Thymus (tissue), 11 donors: Measurements from ENCODE around the gene PSMC5. TPM values are rescaled to one million over a fixed set of nuclear protein-coding genes. Genes with fewer than 3 reads are reported as not detected.
"Not testable (repeated sequence)": the region's sequence is repeated elsewhere in the genome, so short reads cannot be mapped to it uniquely, and the experiment has no call there.

ENCODE experiments used
- DNase-seq, 9 donors: peaks; one replicate each; pipeline ENCODE4 v3.0.0-alpha.2; 2013; ENCODE audit warnings: low spot score in 9 of 9, low read depth in 6 of 9, missing footprints in 1 of 9
- H3K27ac ChIP-seq, 2 donors: one replicate each; pipeline ENCODE4 v1.5.1; 2013; ENCODE audit warnings: control low read depth in 1 of 2, low read depth in 1 of 2, low read length in 1 of 2, mild to moderate bottlenecking in 1 of 2, moderate library complexity in 1 of 2
- H3K27me3 ChIP-seq, 2 donors: one replicate each; pipeline ENCODE4 v1.5.1; 2013; ENCODE audit warnings: low read length in 1 of 2; ENCODE audit not compliant: control insufficient read depth in 2 of 2, insufficient read depth in 1 of 2
- H3K36me3 ChIP-seq, 2 donors: one replicate each; pipeline ENCODE4 v1.5.1; 2013; ENCODE audit warnings: low read length in 1 of 2, mild to moderate bottlenecking in 1 of 2, moderate library complexity in 1 of 2; ENCODE audit not compliant: control insufficient read depth in 2 of 2, insufficient read depth in 2 of 2
- H3K4me1 ChIP-seq, 2 donors: one replicate each; pipeline ENCODE4 v1.5.1; 2013; ENCODE audit warnings: low read length in 2 of 2; ENCODE audit not compliant: control insufficient read depth in 2 of 2, insufficient read depth in 2 of 2
- H3K4me3 ChIP-seq, 2 donors: one replicate each; pipeline ENCODE4 v1.5.1; 2013; ENCODE audit warnings: low read length in 2 of 2, control low read depth in 1 of 2, mild to moderate bottlenecking in 1 of 2
- H3K9me3 ChIP-seq, 2 donors: one replicate each; pipeline ENCODE4 v1.5.1; 2013; ENCODE audit warnings: low read length in 1 of 2, mild to moderate bottlenecking in 1 of 2; ENCODE audit not compliant: control insufficient read depth in 2 of 2, insufficient read depth in 1 of 2
- WGBS: extraction: QIAGEN DNeasy Blood & Tissue Kit; methylation state at CpG from one replicate; pipeline ENCODE4 v1.1.7; 2013; 5-methylcytosine and 5-hydroxymethylcytosine counted together
- polyA plus RNA-seq: library from polyadenylated mRNA; stranded (reverse); fragments of 200-250 nt; gene quantifications from one replicate; pipeline ENCODE4 v1.2.3, GENCODE V29; 2013
- total RNA-seq: library from RNA; stranded (reverse); fragments of 120-200 nt; gene quantifications from one replicate; pipeline ENCODE4 v1.2.4, GENCODE V29; 2013
- donor health status: healthy.

The PSMC5 gene
- total and polyA plus RNA-seq, 2 donors = 31.7 to 179 TPM

GRCh38 chr17:63790057-63790456, 37.2 kb upstream of the PSMC5 start:
- Histone ChIP-seq H3K36me3 (peaks cover 47 to 71% of the 10 kb centered on the region in 2 donors), H3K4me1 (no peaks in the 10 kb centered on the region), H3K9me3 (no peaks in the 10 kb centered on the region), H3K4me3 (no peak overlapping the region), H3K27ac (no peak overlapping the region), H3K27me3 (no peaks in the 10 kb centered on the region)
- over 99% methylated on average over 6 of the region's 6 CpGs for WGBS
- no peak for DNase-seq

GRCh38 chr17:63792055-63792729, 35.0 kb upstream of the PSMC5 start:
- WGBS = 95% methylated on average over 3 of the region's 3 CpGs
- Histone ChIP-seq H3K27ac (no peak overlapping the region), H3K36me3 (peaks cover 45 to 82% of the 10 kb centered on the region in 2 donors), H3K27me3 (no peaks in the 10 kb centered on the region), H3K9me3 (no peaks in the 10 kb centered on the region), H3K4me3 (no peak overlapping the region), H3K4me1 (no peaks in the 10 kb centered on the region)
- DNase-seq = no peak

GRCh38 chr17:63796375-63796774, 30.9 kb upstream of the PSMC5 start:
- H3K4me1 ChIP-seq, DNase-seq, H3K27ac ChIP-seq, H3K27me3 ChIP-seq, H3K9me3 ChIP-seq, H3K4me3 ChIP-seq: not testable (repeated sequence)
- peaks cover 39 to 86% of the 10 kb centered on the region in 2 donors for H3K36me3 ChIP-seq
- WGBS = 97% methylated on average over 10 of the region's 10 CpGs

GRCh38 chr17:63798572-63799106, 28.6 kb upstream of the PSMC5 start:
- no peak for DNase-seq
- no peak overlapping the region for H3K27ac ChIP-seq
- 98% methylated on average over 3 of the region's 3 CpGs for WGBS

GRCh38 chr17:63800783-63801182, 26.4 kb upstream of the PSMC5 start:
- no peak overlapping the region for H3K27ac ChIP-seq
- no peaks in the 10 kb centered on the region for H3K9me3 ChIP-seq
- H3K4me1 ChIP-seq = no peaks in the 10 kb centered on the region
- WGBS = 98% methylated on average over 1 of the region's 1 CpG
- no peaks in the 10 kb centered on the region for H3K27me3 ChIP-seq
- no peak for DNase-seq
- peaks cover 36 to 91% of the 10 kb centered on the region in 2 donors for H3K36me3 ChIP-seq
- H3K4me3 ChIP-seq = no peak overlapping the region

More at GRCh38 chr17:63798572-63799106, 28.6 kb upstream of the PSMC5 start:
- Histone ChIP-seq H3K36me3 (peaks cover 39 to 88% of the 10 kb centered on the region in 2 donors), H3K27me3 (no peaks in the 10 kb centered on the region), H3K4me3 (no peak overlapping the region), H3K9me3 (no peaks in the 10 kb centered on the region), H3K4me1 (no peaks in the 10 kb centered on the region)

GRCh38 chr17:63804328-63804727, 22.9 kb upstream of the PSMC5 start:
- H3K4me1 ChIP-seq = no peaks in the 10 kb centered on the region
- peaks cover 41 to 91% of the 10 kb centered on the region in 2 donors for H3K36me3 ChIP-seq
- DNase-seq = no peak
- no peaks in the 10 kb centered on the region for H3K9me3 ChIP-seq
- 97% methylated on average over 1 of the region's 1 CpG for WGBS
- H3K27ac ChIP-seq = no peak overlapping the region
- no peak overlapping the region for H3K4me3 ChIP-seq
- no peaks in the 10 kb centered on the region for H3K27me3 ChIP-seq

GRCh38 chr17:63805591-63805990, 21.6 kb upstream of the PSMC5 start:
- H3K36me3 ChIP-seq = peaks cover 40 to 91% of the 10 kb centered on the region in 2 donors
- no peaks in the 10 kb centered on the region for H3K27me3 ChIP-seq
- no peaks in the 10 kb centered on the region for H3K4me1 ChIP-seq
- over 99% methylated on average over 2 of the region's 2 CpGs for WGBS
- no peaks in the 10 kb centered on the region for H3K9me3 ChIP-seq
- no peak overlapping the region for H3K4me3 ChIP-seq
- H3K27ac ChIP-seq = no peak overlapping the region
- no peak for DNase-seq

- no peaks in the 10 kb centered on the region for H3K4me1 ChIP-seq
- DNase-seq = no peak
- peaks cover 57 to 97% of the 10 kb centered on the region in 2 donors for H3K36me3 ChIP-seq
- H3K27ac ChIP-seq = no peak overlapping the region
- H3K9me3 ChIP-seq = no peaks in the 10 kb centered on the region
- WGBS = 96% methylated on average over 9 of the region's 9 CpGs
- no peaks in the 10 kb centered on the region for H3K27me3 ChIP-seq
- no peak overlapping the region for H3K4me3 ChIP-seq
Measured at GRCh38 chr17:63809970-63810369, 17.3 kb upstream of the PSMC5 start.

GRCh38 chr17:63816123-63816522, 11.1 kb upstream of the PSMC5 start:
- no peaks in the 10 kb centered on the region for H3K4me1 ChIP-seq
- H3K9me3 ChIP-seq = no peaks in the 10 kb centered on the region
- 98% methylated on average over 2 of the region's 2 CpGs for WGBS
- H3K36me3 ChIP-seq = peaks cover 88 to 99% of the 10 kb centered on the region in 2 donors
- no peaks in the 10 kb centered on the region for H3K27me3 ChIP-seq
- no peak overlapping the region for H3K4me3 ChIP-seq
- no peak overlapping the region for H3K27ac ChIP-seq
- DNase-seq = no peak
